ENCODE data around the gene HLA-A.

DNA sequence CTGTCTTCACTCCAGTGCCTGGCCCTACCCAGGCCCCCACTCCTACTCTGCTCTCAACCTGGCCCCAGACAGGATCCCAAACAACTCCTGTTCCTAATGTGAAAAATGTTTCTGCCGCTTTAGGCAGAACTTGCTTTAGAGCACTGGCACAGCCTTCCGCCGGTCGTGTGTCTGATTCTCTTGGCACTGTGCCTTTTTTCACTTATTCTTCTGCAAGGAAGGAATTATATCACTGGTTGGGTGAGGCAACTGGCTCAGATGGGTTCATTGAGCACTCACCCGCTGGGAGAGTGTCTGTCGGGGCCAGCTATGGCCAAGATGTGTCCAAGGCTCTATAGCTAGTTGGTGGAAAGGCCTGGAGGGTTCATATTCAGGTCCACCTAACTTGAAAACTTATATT lies 33.6 kb upstream of the HLA-A start:
- TF ChIP-seq, protein P1, sequence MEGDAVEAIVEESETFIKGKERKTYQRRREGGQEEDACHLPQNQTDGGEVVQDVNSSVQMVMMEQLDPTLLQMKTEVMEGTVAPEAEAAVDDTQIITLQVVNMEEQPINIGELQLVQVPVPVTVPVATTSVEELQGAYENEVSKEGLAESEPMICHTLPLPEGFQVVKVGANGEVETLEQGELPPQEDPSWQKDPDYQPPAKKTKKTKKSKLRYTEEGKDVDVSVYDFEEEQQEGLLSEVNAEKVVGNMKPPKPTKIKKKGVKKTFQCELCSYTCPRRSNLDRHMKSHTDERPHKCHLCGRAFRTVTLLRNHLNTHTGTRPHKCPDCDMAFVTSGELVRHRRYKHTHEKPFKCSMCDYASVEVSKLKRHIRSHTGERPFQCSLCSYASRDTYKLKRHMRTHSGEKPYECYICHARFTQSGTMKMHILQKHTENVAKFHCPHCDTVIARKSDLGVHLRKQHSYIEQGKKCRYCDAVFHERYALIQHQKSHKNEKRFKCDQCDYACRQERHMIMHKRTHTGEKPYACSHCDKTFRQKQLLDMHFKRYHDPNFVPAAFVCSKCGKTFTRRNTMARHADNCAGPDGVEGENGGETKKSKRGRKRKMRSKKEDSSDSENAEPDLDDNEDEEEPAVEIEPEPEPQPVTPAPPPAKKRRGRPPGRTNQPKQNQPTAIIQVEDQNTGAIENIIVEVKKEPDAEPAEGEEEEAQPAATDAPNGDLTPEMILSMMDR (IDR thresholded peaks at IDR 0.05), result no peak
- TF ChIP-seq EZH2 (IDR thresholded peaks at IDR 0.05), result no peak
- TF ChIP-seq EZH2phosphoT487 (IDR thresholded peaks at IDR 0.05), result no peak
